AG10803 (cell line): Measurements from ENCODE around the gene COX14.
A peak's percentile ranks its signal among the peaks of the same experiment; 100 is the strongest.

Experiments used
- DNase-seq: peaks from one replicate; pipeline ENCODE4 v3.0.0; 2010; ENCODE audit warnings: low read depth
- H3K4me3 ChIP-seq: 2 replicates; pipeline ENCODE4 v1.5.1; 2011; ENCODE audit warnings: mild to moderate bottlenecking, low read length, control low read depth
- TF ChIP-seq, protein P1 (sequence below): conservative IDR thresholded peaks from 2 replicates; pipeline ENCODE4 v1.5.1; 2011; ENCODE audit warnings: mild to moderate bottlenecking, low read length, control low read depth, inconsistent platforms

The COX14 gene

DNA sequence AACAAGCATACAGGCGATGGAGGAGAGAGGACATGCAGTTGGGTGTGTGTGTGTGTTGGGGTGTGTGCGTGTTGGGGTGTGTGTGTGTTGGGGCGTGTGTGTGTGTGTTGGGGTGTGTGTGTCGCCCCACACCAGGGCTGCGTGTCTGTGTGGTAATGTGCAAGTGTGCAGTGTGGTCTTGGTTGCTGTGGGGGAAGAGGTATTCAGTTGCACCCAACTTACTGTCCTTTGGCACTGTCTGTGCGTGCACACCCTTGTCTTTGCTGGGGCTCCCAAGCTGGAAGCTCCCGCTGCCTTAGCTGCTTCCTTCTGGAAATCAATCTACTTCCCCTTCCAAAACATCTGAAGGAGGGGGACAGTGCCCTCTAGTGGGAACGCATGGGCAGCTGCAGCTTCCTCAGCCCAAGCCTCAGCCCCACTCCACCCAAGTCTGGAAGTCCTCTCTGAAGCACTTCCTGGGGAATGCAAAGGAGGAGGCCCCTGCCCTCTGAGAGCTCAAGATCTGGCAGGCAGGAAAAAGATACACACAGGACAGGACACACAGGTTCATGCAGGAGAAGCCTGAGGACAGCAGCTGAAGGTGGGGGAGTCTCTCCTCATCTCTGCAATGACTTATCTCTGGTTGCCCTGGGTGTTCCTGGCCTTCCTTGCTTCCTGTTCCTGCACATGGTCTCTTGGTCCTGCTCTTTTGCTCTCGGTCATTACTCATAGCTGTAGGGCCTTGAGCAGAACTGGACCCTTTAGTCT, 41.5 kb upstream of the COX14 start:
- DNase-seq, result peak; percentile 82
- TF ChIP-seq, protein P1, sequence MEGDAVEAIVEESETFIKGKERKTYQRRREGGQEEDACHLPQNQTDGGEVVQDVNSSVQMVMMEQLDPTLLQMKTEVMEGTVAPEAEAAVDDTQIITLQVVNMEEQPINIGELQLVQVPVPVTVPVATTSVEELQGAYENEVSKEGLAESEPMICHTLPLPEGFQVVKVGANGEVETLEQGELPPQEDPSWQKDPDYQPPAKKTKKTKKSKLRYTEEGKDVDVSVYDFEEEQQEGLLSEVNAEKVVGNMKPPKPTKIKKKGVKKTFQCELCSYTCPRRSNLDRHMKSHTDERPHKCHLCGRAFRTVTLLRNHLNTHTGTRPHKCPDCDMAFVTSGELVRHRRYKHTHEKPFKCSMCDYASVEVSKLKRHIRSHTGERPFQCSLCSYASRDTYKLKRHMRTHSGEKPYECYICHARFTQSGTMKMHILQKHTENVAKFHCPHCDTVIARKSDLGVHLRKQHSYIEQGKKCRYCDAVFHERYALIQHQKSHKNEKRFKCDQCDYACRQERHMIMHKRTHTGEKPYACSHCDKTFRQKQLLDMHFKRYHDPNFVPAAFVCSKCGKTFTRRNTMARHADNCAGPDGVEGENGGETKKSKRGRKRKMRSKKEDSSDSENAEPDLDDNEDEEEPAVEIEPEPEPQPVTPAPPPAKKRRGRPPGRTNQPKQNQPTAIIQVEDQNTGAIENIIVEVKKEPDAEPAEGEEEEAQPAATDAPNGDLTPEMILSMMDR, result peak; percentile 95
- H3K4me3 ChIP-seq, result no peak overlapping the region

DNA sequence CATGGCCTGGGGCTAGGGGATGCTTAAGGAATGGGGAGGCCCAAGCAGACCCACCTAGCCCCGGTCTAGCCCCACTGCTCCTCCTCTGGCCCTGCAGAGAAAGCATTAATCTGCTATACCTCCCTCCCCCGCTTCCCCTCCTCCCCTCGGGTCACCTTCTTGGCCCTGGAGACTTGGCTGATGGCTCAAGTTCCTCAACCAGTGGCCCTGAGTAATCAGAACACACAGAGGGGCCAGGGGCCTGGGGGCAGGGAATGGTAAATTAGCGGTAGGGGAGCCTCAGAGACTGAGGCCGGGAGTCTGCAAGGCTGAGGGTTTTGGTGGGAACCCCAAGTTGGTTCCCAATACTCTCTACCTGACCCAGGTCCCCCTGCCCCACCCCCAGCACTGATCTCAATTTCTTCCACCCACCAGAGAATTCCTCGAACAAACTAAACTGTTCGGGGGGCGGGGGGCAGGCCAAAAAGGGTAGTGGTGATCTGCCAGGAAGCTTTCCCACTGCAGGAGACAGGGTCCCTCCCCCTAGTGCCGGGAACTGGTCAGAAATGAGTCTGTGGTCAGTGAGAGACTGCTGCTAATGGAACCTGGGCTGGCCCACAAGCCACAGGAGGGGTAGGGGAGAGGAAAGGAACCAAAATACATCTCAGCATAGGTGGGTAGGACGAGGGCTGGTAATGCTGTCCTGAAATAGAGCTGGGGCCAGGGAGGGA, 39.7 kb upstream of the COX14 start:
- TF ChIP-seq, protein P1, result no peak
- no peak overlapping the region for H3K4me3 ChIP-seq
- no peak for DNase-seq

GRCh38 chr12:50073206-50073605, 38.8 kb upstream of the COX14 start:
- no peak for DNase-seq
- TF ChIP-seq, protein P1, result no peak
- H3K4me3 ChIP-seq, result no peak overlapping the region

DNA sequence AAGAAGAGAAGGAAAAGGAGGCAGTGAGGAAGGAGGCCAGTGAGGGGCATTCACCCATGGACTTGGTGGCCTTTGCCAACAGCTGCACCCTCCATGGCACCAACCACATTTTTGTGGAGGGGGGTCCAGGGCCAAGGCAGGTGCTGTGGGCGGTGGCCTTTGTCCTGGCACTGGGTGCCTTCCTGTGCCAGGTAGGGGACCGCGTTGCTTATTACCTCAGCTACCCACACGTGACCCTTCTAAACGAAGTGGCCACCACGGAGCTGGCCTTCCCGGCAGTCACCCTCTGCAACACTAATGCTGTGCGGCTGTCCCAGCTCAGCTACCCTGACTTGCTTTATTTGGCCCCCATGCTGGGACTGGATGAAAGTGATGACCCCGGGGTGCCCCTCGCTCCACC, 38.3 kb upstream of the COX14 start:
- TF ChIP-seq, protein P1, result no peak
- DNase-seq, result no peak
- no peak overlapping the region for H3K4me3 ChIP-seq

GRCh38 chr12:50074936-50075807, 36.9 kb upstream of the COX14 start:
- no peak overlapping the region for H3K4me3 ChIP-seq
- peak; percentile 80 for DNase-seq
- TF ChIP-seq, protein P1, result peak; percentile 87

GRCh38 chr12:50075808-50076170, 36.2 kb upstream of the COX14 start:
- TF ChIP-seq, protein P1, result no peak
- DNase-seq, result no peak
- no peak overlapping the region for H3K4me3 ChIP-seq
